K562 (cell line): ENCODE measurements around the gene TP53TG5. TPM values are rescaled to one million over a fixed set of nuclear protein-coding genes. Genes with fewer than 3 reads are reported as not detected.

Experiments
- BHLHE40 ChIP-seq: IDR thresholded peaks from 2 replicates; pipeline ENCODE4 v1.6.1; 2011; ENCODE audit warnings: low read length, improper control_type of control experiment
- CXXC5 ChIP-seq: fragments of 250-450 bp; sonication (Bioruptor Pico); IDR thresholded peaks from 2 replicates; pipeline ENCODE4 v1.8.0; 2022; ENCODE audit warnings: inconsistent platforms, mild to moderate bottlenecking, moderate library complexity
- DMBX1 ChIP-seq: fragments of 250-450 bp; sonication (Bioruptor Pico); IDR thresholded peaks from 2 replicates; pipeline ENCODE4 v1.8.0; 2022; ENCODE audit warnings: inconsistent platforms, mild to moderate bottlenecking, moderate library complexity, borderline replicate concordance
- EP400 ChIP-seq: fragments of 450-650 bp; IDR thresholded peaks from 2 replicates; pipeline ENCODE4 v1.6.1; 2017; ENCODE audit warnings: antibody characterized with exemption, mild to moderate bottlenecking, moderate library complexity
- FOSL1 ChIP-seq: fragments of 200-800 bp; sonication (Bioruptor generic); conservative IDR thresholded peaks from 2 replicates; pipeline ENCODE4 v1.6.1; 2016; ENCODE audit warnings: missing genetic modification characterization, missing compliant biosample characterization
- FOXK2 ChIP-seq, 2 experiments: fragments of 450-650 bp; IDR thresholded peaks in 1 of 2; conservative IDR thresholded peaks in 1 of 2; 2 replicates each; pipeline ENCODE4 v1.6.1; 2016; ENCODE audit warnings: low read depth in 2 of 2, mild to moderate bottlenecking in 1 of 2
- GABPB1 ChIP-seq: sonication (generic); formaldehyde crosslinking; IDR thresholded peaks from 2 replicates; pipeline ENCODE4 v1.8.0; 2022; ENCODE audit warnings: mild to moderate bottlenecking, missing genetic modification reagents
- GMEB1 ChIP-seq: fragments of 250-450 bp; sonication (Bioruptor Pico); IDR thresholded peaks from 2 replicates; pipeline ENCODE4 v1.4.0; 2020; ENCODE audit warnings: mild to moderate bottlenecking
- HMG20B ChIP-seq: fragments of 250-450 bp; sonication (Bioruptor Pico); IDR thresholded peaks from 2 replicates; pipeline ENCODE4 v1.5.0; 2021; ENCODE audit warnings: mild to moderate bottlenecking
- KDM2B ChIP-seq: fragments of 250-450 bp; sonication (Bioruptor Pico); IDR thresholded peaks from 2 replicates; pipeline ENCODE4 v1.8.0; 2021; ENCODE audit warnings: mild to moderate bottlenecking, moderate library complexity
- L3MBTL2 ChIP-seq: fragments of 450-650 bp; IDR thresholded peaks from 2 replicates; pipeline ENCODE4 v1.6.1; 2016; ENCODE audit warnings: mild to moderate bottlenecking, moderate library complexity
- MLLT1 ChIP-seq, 2 experiments: fragments of 450-650 bp; IDR thresholded peaks; 2 replicates each; pipeline ENCODE4 v1.6.1; 2016
- MTA3 ChIP-seq: fragments of 450-650 bp; formaldehyde crosslinking; IDR thresholded peaks from 2 replicates; pipeline ENCODE4 v1.6.1; 2017; ENCODE audit warnings: mild to moderate bottlenecking, borderline replicate concordance
- PML ChIP-seq: IDR thresholded peaks from 2 replicates; pipeline ENCODE4 v1.6.1; 2012; ENCODE audit warnings: low read length, inconsistent platforms
- POLR2A ChIP-seq: fragments of 450-650 bp; conservative IDR thresholded peaks from 2 replicates; pipeline ENCODE4 v1.6.1; 2016
- POLR2B ChIP-seq: fragments of 450-650 bp; IDR thresholded peaks from 2 replicates; pipeline ENCODE4 v1.6.1; 2018; ENCODE audit warnings: low read depth; ENCODE audit not compliant: partially characterized antibody
- POLR2H ChIP-seq: IDR thresholded peaks from 2 replicates; pipeline ENCODE4 v1.6.1; 2016; ENCODE audit warnings: missing genetic modification characterization, low read depth, mild to moderate bottlenecking, control low read depth, missing compliant biosample characterization, moderate library complexity
- RBFOX2 ChIP-seq: fragments of 200-400 bp; formaldehyde crosslinking; IDR thresholded peaks from 2 replicates; pipeline ENCODE4 v1.6.1; 2017; ENCODE audit warnings: low read depth, mild to moderate bottlenecking, low read length, moderate library complexity
- ZBTB9 ChIP-seq: fragments of 450-650 bp; formaldehyde crosslinking; IDR thresholded peaks from 2 replicates; pipeline ENCODE4 v1.4.0; 2020; ENCODE audit warnings: mild to moderate bottlenecking, moderate library complexity
- ZC3H11A ChIP-seq: IDR thresholded peaks from 2 replicates; pipeline ENCODE4 v1.6.1; 2012; ENCODE audit warnings: low read depth, low read length, improper control_type of control experiment
- ZEB2 ChIP-seq: fragments of 450-650 bp; IDR thresholded peaks from 2 replicates; pipeline ENCODE4 v1.6.1; 2016
- ZFP91 ChIP-seq: sonication (generic); formaldehyde crosslinking; IDR thresholded peaks from 2 replicates; pipeline ENCODE4 v1.8.0; 2022; ENCODE audit warnings: mild to moderate bottlenecking, missing genetic modification reagents
- ZFX ChIP-seq: sonication (generic); formaldehyde crosslinking; IDR thresholded peaks from 2 replicates; pipeline ENCODE4 v1.8.0; 2022; ENCODE audit warnings: mild to moderate bottlenecking, missing genetic modification reagents, moderate library complexity
- polyA plus RNA-seq, 8 experiments: library from polyadenylated mRNA; depleted of rRNA in 4 of 8; stranded (reverse) in 5 of 8; unstranded in 3 of 8; fragments of >200 nt; fragmentation: Nextera tagmentation in 2 of 8; fragmentation: Illumina TruSeq in 1 of 8; extraction: Ambion mirVana in 2 of 8; extraction: Trizol in 1 of 8; gene quantifications; 2 replicates each; pipeline versions ENCODE4 v1.2.1 to v1.2.3, GENCODE V29; 2011 to 2014; ENCODE audit warnings: inconsistent platforms in 1 of 8, missing spikeins in 1 of 8
- total RNA-seq, 7 experiments: library from RNA; depleted of rRNA in 6 of 7; stranded (reverse); fragments of >200 nt in 6 of 7; fragmentation: Illumina TruSeq in 2 of 7; extraction: Trizol in 2 of 7; gene quantifications; 2 replicates each; pipeline versions ENCODE4 v1.2.1 to v1.2.3, GENCODE V29; 2011 to 2021; ENCODE audit warnings: low replicate concordance in 1 of 7

The TP53TG5 gene
- total and polyA plus RNA-seq, 9 of the 15 experiments (the other 6 are each of a cell fraction or from before 2014, with no cell fraction given), result 0.04 to 0.05 (median 0.04) TPM; not detected in 6

DNA sequence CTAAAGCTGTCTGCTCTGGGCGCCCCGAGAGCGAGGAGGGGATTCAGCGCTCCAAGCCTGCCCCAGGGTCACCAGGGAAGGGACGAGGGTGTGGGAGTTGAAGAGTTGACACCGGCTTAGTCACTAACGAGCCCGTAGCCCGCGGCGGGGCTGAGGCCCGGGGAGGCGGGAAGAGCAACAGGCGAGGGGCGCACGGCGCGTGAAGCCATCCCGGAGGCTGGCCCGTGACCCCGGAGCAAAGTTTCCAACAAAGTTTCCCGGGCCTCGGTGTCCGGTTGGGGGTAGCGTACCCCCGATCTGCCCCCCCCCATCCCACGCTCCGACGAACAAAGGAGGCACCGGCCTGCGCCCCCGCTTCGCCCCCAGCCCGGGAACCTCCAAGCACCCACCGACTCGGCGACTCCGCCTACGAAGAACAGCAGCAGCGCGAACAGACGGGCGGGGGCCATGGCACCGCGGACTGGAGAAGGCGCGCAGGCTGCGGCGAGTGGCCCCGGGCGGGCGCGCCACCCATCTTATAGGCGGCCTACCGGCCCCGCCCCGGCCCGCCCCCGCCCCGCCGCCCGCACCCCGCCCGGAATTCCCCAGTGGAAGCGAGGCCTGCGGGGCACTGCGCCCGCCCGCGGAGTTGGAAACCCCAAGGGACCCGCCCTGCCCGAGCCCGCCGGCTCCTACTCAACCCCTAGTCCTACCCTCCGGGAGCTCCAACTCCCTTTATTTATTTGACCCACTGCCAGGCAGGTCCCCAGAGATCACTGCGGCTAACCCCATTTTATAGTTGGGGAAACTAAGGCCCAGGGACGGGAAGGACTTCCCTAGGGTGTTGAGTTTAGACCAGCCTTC lies 30.0 kb downstream of the TP53TG5 start, which contains the start of gene SDC4 (continued):
- TF ChIP-seq ZC3H11A (no peak), ZFP91 (CRISPR knock-in tag) (no peak), EP400 (peak; percentile 34; the same call in 1 of the 2 replicates), ZBTB9 (CRISPR knock-in tag) (peak; percentile 52; the same call in 1 of the 2 replicates), KDM2B (CRISPR knock-in tag) (peak; percentile 36; the same call in 1 of the 2 replicates), POLR2H (peak; percentile 94), POLR2B (peak; percentile 94), MLLT1 (IDR thresholded peaks at IDR 0.05) (0 out of 4 replicates have a peak, but pooled peaks of 1 of the 2 experiments have one; percentile 41), POLR2A (peak; percentile 95), GMEB1 (0 out of 2 replicates have a peak, but pooled peaks have one; percentile 9), ZEB2 (no peak), MTA3 (peak; percentile 68; the same call in 1 of the 2 replicates), FOSL1 (tag) (peak; percentile 55), BHLHE40 (0 out of 2 replicates have a peak, but pooled peaks have one; percentile 4), CXXC5 (CRISPR knock-in tag) (peak; percentile 59), RBFOX2 (peak; percentile 92), DMBX1 (CRISPR knock-in tag) (peak; percentile 17; the same call in 1 of the 2 replicates), ZFX (peak; percentile 56), GABPB1 (0 out of 2 replicates have a peak, but pooled peaks have one; percentile 33), HMG20B (CRISPR knock-in tag) (no peak), PML (peak; percentile 48; the same call in 1 of the 2 replicates), FOXK2 (conservative IDR thresholded peaks at IDR 0.05 in 1 of 2, IDR thresholded peaks at IDR 0.05 in 1 of 2; ENCODE audit: low read depth in 2 of 2) (no peak; a peak in 1 of 4 replicates), L3MBTL2 (peak; percentile 76)
